Psoas muscle (tissue), 8 donors: ENCODE results near the gene SYDE2. TPM values are rescaled to one million over a fixed set of nuclear protein-coding genes. Genes with fewer than 3 reads are reported as not detected.

Experiments used
- ATAC-seq, 4 donors: fragments of 200-7000 bp; cut with Tn5 transposase; one replicate each; pipeline ENCODE4 v1.9.1; 2020; ENCODE audit warnings: moderate library complexity in 3 of 4, mild to moderate bottlenecking in 2 of 4
- DNase-seq, 2 donors: peaks; one replicate each; pipeline ENCODE4 v3.0.0-alpha.2; 2020
- H3K27ac ChIP-seq: fragments of 200-600 bp; one replicate; pipeline ENCODE4 v1.8.0; 2022
- H3K27me3 ChIP-seq, 3 donors: fragments of 200-600 bp in 1 of 3; one replicate each; pipeline versions ENCODE4 v1.6.1 to v1.8.0; 2013 to 2022; ENCODE audit warnings: low read length in 2 of 3, mild to moderate bottlenecking in 2 of 3, moderate library complexity in 1 of 3; ENCODE audit not compliant: insufficient read depth in 3 of 3
- H3K36me3 ChIP-seq, 2 donors: fragments of 200-600 bp in 1 of 2; one replicate each; pipeline versions ENCODE4 v1.6.1 to v1.8.0; 2013 to 2022; ENCODE audit warnings: low read depth in 1 of 2, mild to moderate bottlenecking in 1 of 2, moderate library complexity in 1 of 2; ENCODE audit not compliant: insufficient read depth in 1 of 2
- H3K4me1 ChIP-seq: fragments of 200-600 bp; one replicate; pipeline ENCODE4 v1.8.0; 2022
- H3K4me3 ChIP-seq: fragments of 200-600 bp; one replicate; pipeline ENCODE4 v1.8.0; 2022; ENCODE audit warnings: mild to moderate bottlenecking
- H3K9me3 ChIP-seq: fragments of 200-600 bp; one replicate; pipeline ENCODE4 v1.8.0; 2022
- WGBS, 3 donors: extraction: QIAGEN DNeasy Blood & Tissue Kit; methylation state at CpG; one replicate each; pipeline versions ENCODE4 v1.1.6 to v1.1.7; 2013; 5-methylcytosine and 5-hydroxymethylcytosine counted together
- intact Hi-C, 2 donors: fragments of 100-400 bp; cut with DNase I; formaldehyde crosslinking; loops; one replicate each; pipeline versions ENCODE4 v1.11.0 to v1.14.2; 2022
- polyA plus RNA-seq, 3 donors: library from polyadenylated mRNA; stranded (reverse); fragments of 200-250 nt; gene quantifications; one replicate each; pipeline ENCODE4 v1.2.3, GENCODE V29; 2013
- total RNA-seq, 4 donors: library from RNA; stranded (reverse); fragmentation: NEBNext Ultra II Directional in 2 of 4; extraction: Animal tissue kit (Norgen Biotek cat#: 25700) in 2 of 4; gene quantifications; one replicate each; pipeline versions ENCODE4 v1.2.1 to v1.2.4, GENCODE V29; 2021 to 2023
- TF ChIP-seq, protein P1 (sequence below): fragments of 200-600 bp; IDR thresholded peaks from one replicate; pipeline ENCODE4 v1.8.0; 2022; ENCODE audit warnings: antibody characterized with exemption
- donor health status: healthy with polysubstance abuse.
- donor health status: DM: no; HTN: no; CAD: no; lungs with moderate emphysema.
- donor health status: Bipolar disorder and iron deficiency.
- donor health status: healthy.
- donor health status: DM: yes; HTN: yes; CAD: no.
- donor health status: DM: no; HTN: no; CAD: no.
- donor health status: DM: no; HTN: no; CAD: no.
- donor health status: DM: yes; HTN: yes; CAD: no.

SYDE2 gene
- total and polyA plus RNA-seq, 7 donors, result 0.30 to 5.9 (median 3.9) TPM

DNA sequence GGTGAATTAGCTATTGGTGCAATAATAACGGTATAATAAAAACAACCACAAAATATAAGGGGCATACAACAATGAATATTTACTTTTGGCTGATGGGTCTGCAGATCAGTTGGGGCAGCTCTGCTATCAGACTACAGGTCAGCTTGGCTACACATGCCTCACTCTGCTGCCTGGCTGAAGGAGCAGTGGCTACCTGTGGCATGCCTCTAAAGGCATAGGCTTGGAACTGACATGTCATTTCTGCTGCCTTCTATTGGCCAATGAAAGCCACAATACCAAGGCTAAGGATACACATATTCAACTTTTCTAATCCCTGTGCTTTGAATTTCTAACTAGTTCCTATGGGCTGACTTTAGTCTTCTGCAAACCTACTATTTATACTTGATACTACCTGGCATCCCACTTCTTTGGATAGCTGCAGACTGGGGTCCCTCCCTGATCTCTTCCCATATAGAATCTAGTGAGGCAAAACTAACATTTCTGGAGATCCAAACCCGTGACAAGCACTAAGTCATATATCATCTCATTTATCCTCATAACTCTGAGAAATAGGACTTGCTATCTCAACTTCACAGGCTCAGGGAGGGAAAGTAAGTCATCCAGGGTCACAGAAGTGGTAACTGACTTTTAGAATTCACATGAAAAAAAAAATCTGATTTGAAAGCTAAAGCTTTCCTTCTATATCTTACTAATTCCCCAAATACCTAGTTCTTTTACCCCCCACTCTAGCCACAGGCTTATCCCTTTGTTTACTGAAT, 19.2 kb upstream of the SYDE2 start:
- TF ChIP-seq, protein P1, sequence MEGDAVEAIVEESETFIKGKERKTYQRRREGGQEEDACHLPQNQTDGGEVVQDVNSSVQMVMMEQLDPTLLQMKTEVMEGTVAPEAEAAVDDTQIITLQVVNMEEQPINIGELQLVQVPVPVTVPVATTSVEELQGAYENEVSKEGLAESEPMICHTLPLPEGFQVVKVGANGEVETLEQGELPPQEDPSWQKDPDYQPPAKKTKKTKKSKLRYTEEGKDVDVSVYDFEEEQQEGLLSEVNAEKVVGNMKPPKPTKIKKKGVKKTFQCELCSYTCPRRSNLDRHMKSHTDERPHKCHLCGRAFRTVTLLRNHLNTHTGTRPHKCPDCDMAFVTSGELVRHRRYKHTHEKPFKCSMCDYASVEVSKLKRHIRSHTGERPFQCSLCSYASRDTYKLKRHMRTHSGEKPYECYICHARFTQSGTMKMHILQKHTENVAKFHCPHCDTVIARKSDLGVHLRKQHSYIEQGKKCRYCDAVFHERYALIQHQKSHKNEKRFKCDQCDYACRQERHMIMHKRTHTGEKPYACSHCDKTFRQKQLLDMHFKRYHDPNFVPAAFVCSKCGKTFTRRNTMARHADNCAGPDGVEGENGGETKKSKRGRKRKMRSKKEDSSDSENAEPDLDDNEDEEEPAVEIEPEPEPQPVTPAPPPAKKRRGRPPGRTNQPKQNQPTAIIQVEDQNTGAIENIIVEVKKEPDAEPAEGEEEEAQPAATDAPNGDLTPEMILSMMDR, result no peak
- Histone ChIP-seq H3K4me3 (no peak overlapping the region), H3K9me3 (no peaks in the 10 kb centered on the region), H3K27me3 (no peaks in the 10 kb centered on the region), H3K4me1 (peaks cover 4% of the 10 kb centered on the region), H3K36me3 (no peaks in the 10 kb centered on the region), H3K27ac (no peak overlapping the region)
- ATAC-seq, result no peak
- no peak for DNase-seq
- intact Hi-C loops, result no loop called here
- WGBS, 3 donors, result 82 to 85% (median 83%) methylated on average over 2 of the region's 2 CpGs

DNA sequence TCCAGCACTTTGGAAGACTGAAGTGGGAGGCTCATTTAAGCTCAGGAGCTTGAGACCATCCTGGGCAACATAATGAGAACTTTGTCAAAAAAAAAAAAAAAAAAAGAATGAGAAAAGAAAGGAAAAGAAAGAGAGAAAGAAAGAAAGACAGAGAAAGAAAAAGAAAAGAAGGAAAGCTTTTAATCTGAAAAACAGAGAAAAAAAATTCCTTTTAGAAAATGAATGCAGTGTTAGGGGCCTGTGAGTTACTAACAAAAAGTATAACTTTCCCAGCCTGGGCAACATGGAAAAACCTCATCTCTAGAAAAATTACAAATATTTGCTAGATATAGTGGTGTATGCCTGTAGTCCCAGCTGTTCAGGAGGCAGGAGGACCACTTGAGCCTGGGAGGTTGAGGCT, 15.9 kb upstream of the SYDE2 start:
- Histone ChIP-seq H3K27ac (no peak overlapping the region), H3K4me1 (no peaks in the 10 kb centered on the region), H3K36me3 (no peaks in the 10 kb centered on the region), H3K27me3 (no peaks in the 10 kb centered on the region), H3K9me3 (no peaks in the 10 kb centered on the region), H3K4me3 (no peak overlapping the region)
- DNase-seq (no peak), ATAC-seq (no peak)
- intact Hi-C loops, result no loop called here
- TF ChIP-seq, protein P1, result no peak

DNA sequence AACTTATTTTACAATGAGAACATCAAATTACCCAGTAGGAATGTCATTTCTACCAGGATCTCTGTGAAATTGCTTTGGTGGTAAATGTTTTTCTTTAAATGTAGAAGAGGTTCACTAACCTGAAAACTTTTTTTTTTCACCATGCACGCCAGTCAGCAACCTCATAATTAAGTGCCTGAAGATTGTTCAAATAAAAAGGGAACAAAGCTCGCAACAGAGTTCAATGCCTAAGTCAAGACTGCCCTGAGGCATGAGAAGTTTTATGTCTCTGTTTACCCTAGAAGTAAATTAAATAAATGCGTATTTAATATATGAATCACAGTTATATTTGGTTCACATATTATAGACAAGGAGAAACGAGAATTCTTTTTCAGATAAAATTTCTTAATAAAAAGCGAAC, 13.8 kb upstream of the SYDE2 start:
- no peak overlapping the region for H3K4me3 ChIP-seq
- WGBS, 3 donors, result 68 to 76% (median 76%) methylated on average over 5 of the region's 5 CpGs
- no peaks in the 10 kb centered on the region for H3K27me3 ChIP-seq
- H3K36me3 ChIP-seq, result no peaks in the 10 kb centered on the region
- no peaks in the 10 kb centered on the region for H3K4me1 ChIP-seq
- no peak overlapping the region for H3K27ac ChIP-seq
- H3K9me3 ChIP-seq, result no peaks in the 10 kb centered on the region
- TF ChIP-seq, protein P1, result no peak
- intact Hi-C loops, result no loop called here
- ATAC-seq (no peak), DNase-seq (no peak)

DNA sequence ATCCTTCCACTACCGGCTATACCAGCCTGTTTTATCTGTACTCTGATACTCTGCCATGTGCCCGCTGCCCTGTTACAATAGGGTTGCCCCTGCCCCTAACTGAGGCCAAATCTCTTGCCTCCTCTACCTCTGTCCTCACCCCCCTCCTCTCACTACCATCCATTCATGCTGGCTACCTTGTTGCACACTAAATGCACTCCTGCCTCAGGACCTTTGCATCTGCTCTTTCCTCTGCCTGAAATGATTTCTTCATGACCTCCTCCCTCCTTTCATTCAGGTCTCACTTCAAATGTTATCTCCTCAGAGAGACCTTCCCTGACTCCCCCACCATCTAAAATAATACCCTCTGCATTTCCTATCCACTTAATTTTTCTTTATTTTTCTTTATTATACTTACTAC, 7.7 kb upstream of the SYDE2 start:
- intact Hi-C loops, result no loop called here
- Histone ChIP-seq H3K4me1 (no peaks in the 10 kb centered on the region), H3K27ac (no peak overlapping the region), H3K27me3 (peaks cover 0 to 10% (median 0%) of the 10 kb centered on the region in 3 donors), H3K36me3 (no peaks in the 10 kb centered on the region), H3K9me3 (no peaks in the 10 kb centered on the region), H3K4me3 (no peak overlapping the region)
- DNase-seq, result no peak
- ATAC-seq, result no peak
- TF ChIP-seq, protein P1, result no peak
- 83 to 89% (median 87%) methylated on average over 2 of the region's 2 CpGs for WGBS, 3 donors
